IMR-90 (cell line): Measurements from ENCODE around the gene CBFA2T3. TPM values are rescaled to one million over a fixed set of nuclear protein-coding genes. Genes with fewer than 3 reads are reported as not detected.

Source experiments
- ATAC-seq: fragments of 200-7000 bp; cut with Tn5 transposase; 2 replicates; pipeline ENCODE4 v1.9.1; 2020; ENCODE audit warnings: low read depth, mild to moderate bottlenecking, moderate library complexity
- BruUV-seq: library from RNA; stranded (reverse); fragments of 400-500 nt; replicated peaks from 2 replicates; lab custom pipeline; 2021; lab: Mats Ljungman, UMichigan
- CTCF ChIA-PET: fragments of 300-600 bp; formaldehyde crosslinking; extraction: SDS; loops from one replicate; lab custom pipeline; 2021; ENCODE audit warnings: antibody characterized with exemption; lab: Yijun Ruan, JAX
- POLR2A ChIA-PET: fragments of 300-600 bp; sonication (Branson Sonifier 250); formaldehyde crosslinking; loops from one replicate; lab custom pipeline; 2022; ENCODE audit warnings: antibody characterized with exemption; ENCODE audit not compliant: unreplicated experiment; lab: Charles Lee
- DNase-seq: peaks from one replicate; pipeline ENCODE4 v3.0.0; 2013
- H2AFZ ChIP-seq: replicated peaks from 2 replicates; pipeline ENCODE3; 2013; ENCODE audit warnings: low read length, mild to moderate bottlenecking; ENCODE audit not compliant: poor library complexity
- H2AK5ac ChIP-seq: 2 replicates; pipeline ENCODE4 v1.6.1; 2013; ENCODE audit warnings: low read depth, low read length, inconsistent platforms
- H2AK9ac ChIP-seq: replicated peaks from 2 replicates; pipeline ENCODE3; 2013; ENCODE audit warnings: mild to moderate bottlenecking, low read depth, low read length, moderate library complexity; ENCODE audit not compliant: poor library complexity
- H2BK120ac ChIP-seq: 2 replicates; pipeline ENCODE4 v1.6.1; 2013; ENCODE audit warnings: low read depth, low read length, inconsistent platforms
- H2BK15ac ChIP-seq: 3 replicates; pipeline ENCODE4 v1.6.1; 2013; ENCODE audit warnings: low read depth, low read length, inconsistent platforms
- H2BK20ac ChIP-seq: 2 replicates; pipeline ENCODE4 v1.6.1; 2013; ENCODE audit warnings: low read depth, mild to moderate bottlenecking, inconsistent platforms, low read length, moderate library complexity
- H2BK5ac ChIP-seq: 2 replicates; pipeline ENCODE4 v1.6.1; 2013; ENCODE audit warnings: mild to moderate bottlenecking, low read depth, low read length, inconsistent platforms; ENCODE audit not compliant: poor library complexity, severe bottlenecking
- H3K14ac ChIP-seq: replicated peaks from 2 replicates; pipeline ENCODE4 v1.6.1; 2013; ENCODE audit warnings: low read depth, low read length, inconsistent platforms
- H3K18ac ChIP-seq: 2 replicates; pipeline ENCODE4 v1.6.1; 2013; ENCODE audit warnings: low read depth, low read length, control low read depth
- H3K23ac ChIP-seq: 2 replicates; pipeline ENCODE4 v1.6.1; 2013; ENCODE audit warnings: low read depth, low read length, inconsistent platforms
- H3K27ac ChIP-seq: 2 replicates; pipeline ENCODE4 v1.5.1; 2013; ENCODE audit warnings: mild to moderate bottlenecking, control low read depth, low read length; ENCODE audit not compliant: insufficient read depth
- H3K27me3 ChIP-seq: 2 replicates; pipeline ENCODE4 v1.6.1; 2013; ENCODE audit warnings: low read length; ENCODE audit not compliant: control insufficient read depth, insufficient read depth
- H3K36me3 ChIP-seq: 2 replicates; pipeline ENCODE4 v1.6.1; 2013; ENCODE audit warnings: low read length, mixed read lengths; ENCODE audit not compliant: control insufficient read depth, insufficient read depth
- H3K4ac ChIP-seq: 2 replicates; pipeline ENCODE4 v1.6.1; 2013; ENCODE audit warnings: low read depth, low read length, inconsistent platforms
- H3K4me1 ChIP-seq: 2 replicates; pipeline ENCODE4 v1.6.1; 2013; ENCODE audit warnings: low read length, mixed read lengths; ENCODE audit not compliant: control insufficient read depth, insufficient read depth
- H3K4me2 ChIP-seq: 2 replicates; pipeline ENCODE4 v1.6.1; 2013; ENCODE audit warnings: low read depth, mild to moderate bottlenecking, control low read depth, low read length, moderate library complexity
- H3K4me3 ChIP-seq: 2 replicates; pipeline ENCODE4 v1.5.1; 2013; ENCODE audit warnings: low read depth, mild to moderate bottlenecking, control low read depth, low read length, moderate library complexity; ENCODE audit not compliant: insufficient read depth
- H3K56ac ChIP-seq: 2 replicates; pipeline ENCODE4 v1.6.1; 2013; ENCODE audit warnings: low read length, inconsistent platforms; ENCODE audit not compliant: insufficient read depth; ENCODE audit errors: extremely low read depth
- H3K79me1 ChIP-seq, 2 experiments: 2 replicates each; pipeline ENCODE4 v1.6.1; 2013; ENCODE audit warnings: low read length in 2 of 2, inconsistent platforms in 1 of 2, low read depth in 1 of 2
- H3K9ac ChIP-seq: 2 replicates; pipeline ENCODE4 v1.6.1; 2013; ENCODE audit warnings: low read depth, low read length, control low read depth
- H3K9me1 ChIP-seq: 2 replicates; pipeline ENCODE4 v1.6.1; 2013; ENCODE audit warnings: low read length, inconsistent platforms; ENCODE audit not compliant: insufficient read depth
- H3K9me3 ChIP-seq: 2 replicates; pipeline ENCODE4 v1.6.1; 2013; ENCODE audit warnings: low read length; ENCODE audit not compliant: control insufficient read depth, insufficient read depth
- H4K20me1 ChIP-seq: 2 replicates; pipeline ENCODE4 v1.6.1; 2013; ENCODE audit warnings: low read length, inconsistent platforms; ENCODE audit not compliant: insufficient read depth
- H4K5ac ChIP-seq: 2 replicates; pipeline ENCODE4 v1.6.1; 2013; ENCODE audit warnings: mild to moderate bottlenecking, low read depth, low read length, control low read depth
- H4K8ac ChIP-seq, 2 experiments: 2 replicates each; pipeline ENCODE4 v1.6.1; 2013; ENCODE audit warnings: low read depth in 2 of 2, low read length in 2 of 2, control low read depth in 1 of 2, inconsistent platforms in 1 of 2
- H4K91ac ChIP-seq: 2 replicates; pipeline ENCODE4 v1.6.1; 2013; ENCODE audit warnings: low read depth, low read length, inconsistent platforms; ENCODE audit not compliant: insufficient read depth
- MAZ ChIP-seq: IDR thresholded peaks from 2 replicates; pipeline ENCODE4 v1.6.1; 2012; ENCODE audit warnings: low read depth, mild to moderate bottlenecking, low read length, improper control_type of control experiment, moderate library complexity, borderline replicate concordance
- WGBS, 2 experiments: methylation state at CpG; one replicate each; pipeline versions ENCODE4 v1.1.5 to v1.1.7; 2013; ENCODE audit warnings: missing lambda C conversion rate in 2 of 2; ENCODE audit not compliant: insufficient read length in 1 of 2; ENCODE audit errors: extremely low coverage in 2 of 2; 5-methylcytosine and 5-hydroxymethylcytosine counted together
- dilution Hi-C: fragments of 300-500 bp; cut with HindIII; formaldehyde crosslinking; loops from one replicate; pipeline ENCODE4 v1.14.3; 2018; ENCODE audit warnings: low sequenced_read_pairs; ENCODE audit not compliant: unreplicated experiment
- in situ Hi-C: fragments of 300-500 bp; cut with MboI; formaldehyde crosslinking; loops from 3 replicates; pipeline ENCODE4 v1.14.3; 2019; ENCODE audit warnings: low sequenced_read_pairs, inconsistent platforms, mixed read lengths
- intact Hi-C: fragments of 100-400 bp; cut with micrococcal nuclease; formaldehyde crosslinking; loops from 2 replicates; pipeline ENCODE4 v1.10.0; 2022
- polyA plus RNA-seq, 3 experiments: library from polyadenylated mRNA; depleted of rRNA; stranded (reverse); fragments of >200 nt; gene quantifications; 2 replicates each; pipeline ENCODE4 v1.2.3, GENCODE V29; 2012; ENCODE audit warnings: low replicate concordance in 1 of 3
- total RNA-seq: library from RNA; depleted of rRNA; stranded (reverse); fragments of >200 nt; gene quantifications from 2 replicates; pipeline ENCODE4 v1.2.3, GENCODE V29; 2012
- TF ChIP-seq, protein P1 (sequence below): conservative IDR thresholded peaks from 2 replicates; pipeline ENCODE4 v1.5.1; 2012; ENCODE audit warnings: mild to moderate bottlenecking, low read depth, low read length, improper control_type of control experiment

The CBFA2T3 gene
- total and polyA plus RNA-seq, 2 of the 4 experiments (the other 2 are of a cell fraction) = not detected

DNA sequence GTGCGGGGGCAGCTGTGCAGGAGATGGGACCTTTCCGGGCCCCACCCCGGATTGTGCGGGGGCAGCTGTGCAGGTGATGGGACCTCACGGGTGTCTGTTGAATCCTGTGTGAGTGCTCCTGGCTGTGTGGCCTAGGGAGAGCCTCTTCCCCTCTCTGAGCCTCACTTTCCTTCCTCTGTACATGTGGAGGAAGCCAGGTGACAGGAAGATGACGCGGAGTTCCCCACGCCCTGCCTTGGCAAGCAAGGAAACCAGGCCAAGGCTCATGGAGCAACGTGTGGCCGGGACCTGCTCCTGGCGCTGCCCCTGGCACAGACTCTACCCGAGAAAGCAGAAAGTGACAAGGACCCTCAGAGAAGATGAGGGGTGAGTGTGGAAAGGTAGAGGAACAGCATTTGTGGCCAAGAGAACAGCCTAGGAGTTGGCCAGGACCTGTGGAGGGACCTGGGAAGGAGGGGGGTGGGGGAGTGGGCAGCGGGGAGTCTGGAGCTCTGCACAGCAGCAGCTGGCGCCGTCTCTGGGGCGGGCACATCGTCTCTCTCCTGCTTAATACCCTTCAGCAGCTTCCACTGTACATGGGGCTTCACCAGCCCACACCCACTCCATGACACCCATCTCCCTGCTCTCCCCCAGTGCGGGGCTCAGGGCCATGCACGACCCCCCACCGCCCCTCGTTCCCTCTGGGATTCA is 72.2 kb downstream of the CBFA2T3 start:
- Histone ChIP-seq H3K79me1 (no peaks in the 10 kb centered on the region), H3K4me3 (no peak overlapping the region), H2BK5ac (no peak overlapping the region), H3K18ac (no peak overlapping the region), H4K8ac (no peak overlapping the region), H2AK9ac (no peak overlapping the region), H3K4me1 (no peaks in the 10 kb centered on the region), H3K4me2 (no peak overlapping the region), H2BK120ac (no peak overlapping the region), H3K4ac (no peak overlapping the region), H3K9me1 (no peaks in the 10 kb centered on the region), H2AK5ac (no peak overlapping the region), H4K20me1 (no peaks in the 10 kb centered on the region), H4K91ac (no peak overlapping the region), H3K36me3 (no peaks in the 10 kb centered on the region), H3K9ac (no peak overlapping the region), H2BK15ac (no peak overlapping the region), H3K27ac (no peak overlapping the region), H3K27me3 (peaks cover 16% of the 10 kb centered on the region; the same call in 1 of the 2 replicates), H3K9me3 (no peaks in the 10 kb centered on the region), H2BK20ac (no peak overlapping the region), H2AFZ (no peak overlapping the region), H3K23ac (no peak overlapping the region), H4K5ac (no peak overlapping the region), H3K56ac (no peak overlapping the region), H3K14ac (no peak overlapping the region)
- WGBS, 2 experiments = 100% methylated on average over 1 of the region's 21 CpGs; no CpG with 5 or more reads in 1 of the 2 experiments
- DNase-seq = no peak
- ChIA-PET POLR2A (no interaction called here), CTCF (no interaction called here)
- in situ Hi-C loops = no loop called here
- ATAC-seq = no peak
- no peak for TF ChIP-seq MAZ
- TF ChIP-seq, protein P1, sequence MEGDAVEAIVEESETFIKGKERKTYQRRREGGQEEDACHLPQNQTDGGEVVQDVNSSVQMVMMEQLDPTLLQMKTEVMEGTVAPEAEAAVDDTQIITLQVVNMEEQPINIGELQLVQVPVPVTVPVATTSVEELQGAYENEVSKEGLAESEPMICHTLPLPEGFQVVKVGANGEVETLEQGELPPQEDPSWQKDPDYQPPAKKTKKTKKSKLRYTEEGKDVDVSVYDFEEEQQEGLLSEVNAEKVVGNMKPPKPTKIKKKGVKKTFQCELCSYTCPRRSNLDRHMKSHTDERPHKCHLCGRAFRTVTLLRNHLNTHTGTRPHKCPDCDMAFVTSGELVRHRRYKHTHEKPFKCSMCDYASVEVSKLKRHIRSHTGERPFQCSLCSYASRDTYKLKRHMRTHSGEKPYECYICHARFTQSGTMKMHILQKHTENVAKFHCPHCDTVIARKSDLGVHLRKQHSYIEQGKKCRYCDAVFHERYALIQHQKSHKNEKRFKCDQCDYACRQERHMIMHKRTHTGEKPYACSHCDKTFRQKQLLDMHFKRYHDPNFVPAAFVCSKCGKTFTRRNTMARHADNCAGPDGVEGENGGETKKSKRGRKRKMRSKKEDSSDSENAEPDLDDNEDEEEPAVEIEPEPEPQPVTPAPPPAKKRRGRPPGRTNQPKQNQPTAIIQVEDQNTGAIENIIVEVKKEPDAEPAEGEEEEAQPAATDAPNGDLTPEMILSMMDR = no peak
- no TSS peak for BruUV-seq
- intact Hi-C loops = no loop called here
- dilution Hi-C loops = no loop called here
